NCI-H1105 (cell line): ENCODE data around the gene FAU.
A peak's percentile ranks its signal among the peaks of the same experiment; 100 is the strongest.
"Not testable (repeated sequence)": the region's sequence is repeated elsewhere in the genome, so short reads cannot be mapped to it uniquely, and the experiment has no call there.

Experiments used
- DNase-seq: peaks from one replicate; lab custom pipeline; 2025; lab: John Stamatoyannopoulos, UW

Gene FAU

GRCh38 chr11:65119670-65119995, 2.3 kb downstream of the FAU start:
- no peak for DNase-seq

- not testable (repeated sequence) for DNase-seq
Measured at GRCh38 chr11:65118891-65119669, 2.9 kb downstream of the FAU start.

- no peak for DNase-seq
Measured at GRCh38 chr11:65118097-65118837, 3.7 kb downstream of the FAU start.

- peak; percentile 100 for DNase-seq
Measured at GRCh38 chr11:65117206-65118096, 4.5 kb downstream of the FAU start, which contains the start of gene ZNHIT2. ZNHIT2 (minus strand) TSS chr11:65117701; CDS start chr11:65117653, 48 bp downstream.

GRCh38 chr11:65116370-65117205, 5.3 kb downstream of the FAU start:
- peak; percentile 6 for DNase-seq

- DNase-seq, result no peak
Measured at GRCh38 chr11:65115361-65116082, 6.4 kb downstream of the FAU start.

GRCh38 chr11:65114538-65115171, 7.3 kb downstream of the FAU start:
- no peak for DNase-seq

GRCh38 chr11:65113839-65114238, 8.1 kb downstream of the FAU start:
- no peak for DNase-seq

- DNase-seq, result no peak
Measured at GRCh38 chr11:65113361-65113756, 8.6 kb downstream of the FAU start.

- DNase-seq, result peak; percentile 30
Measured at GRCh38 chr11:65112546-65113360, 9.2 kb downstream of the FAU start.

- peak; percentile 98 for DNase-seq
Measured at GRCh38 chr11:65111744-65112545, 10.0 kb downstream of the FAU start, which contains the start of gene TM7SF2. TM7SF2 (plus strand) TSS chr11:65111872; CDS start chr11:65112016, 144 bp downstream.

- no peak for DNase-seq
Measured at GRCh38 chr11:65111159-65111743, 10.7 kb downstream of the FAU start.

- DNase-seq, result peak; percentile 77
Measured at GRCh38 chr11:65110354-65110861, 11.5 kb downstream of the FAU start.

- no peak for DNase-seq
Measured at GRCh38 chr11:65109231-65110198, 12.4 kb downstream of the FAU start.

- no peak for DNase-seq
Measured at GRCh38 chr11:65108469-65109123, 13.3 kb downstream of the FAU start.
